GM12878 (cell line): ENCODE results near the gene ZNF385D. TPM values are rescaled to one million over a fixed set of nuclear protein-coding genes. Genes with fewer than 3 reads are reported as not detected.

Experiments
- ATAC-seq: fragments of 200-7000 bp; cut with Tn5 transposase; 3 replicates; pipeline ENCODE4 v1.9.1; 2020; ENCODE audit warnings: mild to moderate bottlenecking, moderate library complexity
- BruUV-seq: library from RNA; stranded (reverse); fragments of 400-500 nt; replicated peaks from 2 replicates; lab custom pipeline; 2021; lab: Mats Ljungman, UMichigan
- CTCF ChIA-PET: fragments of 300-600 bp; sonication (Branson Sonifier 250); formaldehyde crosslinking; extraction: SDS; loops from one replicate; lab custom pipeline; 2021; ENCODE audit warnings: inconsistent platforms; lab: Yijun Ruan, JAX
- POLR2A ChIA-PET: fragments of 350-600 bp; formaldehyde crosslinking; extraction: SDS; loops from one replicate; lab custom pipeline; 2021; ENCODE audit warnings: inconsistent platforms; lab: Charles Lee
- RAD21 ChIA-PET: fragments of 300-600 bp; sonication (Branson Sonifier 250); formaldehyde crosslinking; loops from one replicate; lab custom pipeline; 2023; ENCODE audit warnings: antibody characterized with exemption; ENCODE audit not compliant: unreplicated experiment; lab: Charles Lee
- SMC1A ChIA-PET: fragments of 300-600 bp; sonication (Branson Sonifier 250); formaldehyde crosslinking; loops from one replicate; lab custom pipeline; 2023; ENCODE audit not compliant: unreplicated experiment, uncharacterized antibody; lab: Charles Lee
- DNase-seq: peaks from one replicate; pipeline ENCODE4 v3.0.0-alpha.2; 2011; ENCODE audit warnings: low read depth, low spot score
- FAIRE-seq: peaks from 3 replicates; lab custom pipeline; 2011; peaks lifted over from hg19 to GRCh38; lab: Jason Lieb, UNC
- H2AFZ ChIP-seq: 2 replicates; pipeline ENCODE4 v1.6.0; 2011; ENCODE audit warnings: low read depth, low read length, control low read depth; ENCODE audit not compliant: control insufficient read depth
- H3K27ac ChIP-seq: 2 replicates; pipeline ENCODE4 v1.5.1; 2011; ENCODE audit warnings: control low read depth; ENCODE audit not compliant: control insufficient read depth, insufficient read depth
- H3K27me3 ChIP-seq, 2 experiments: replicated peaks in 1 of 2; 2 replicates each; pipeline versions ENCODE4 v1.6.0 to v1.6.1; 2011; ENCODE audit warnings: low read length in 1 of 2; ENCODE audit not compliant: control insufficient read depth in 2 of 2, insufficient read depth in 2 of 2
- H3K36me3 ChIP-seq, 2 experiments: 2 replicates each; pipeline ENCODE4 v1.5.1; 2011; ENCODE audit warnings: low read length in 1 of 2; ENCODE audit not compliant: control insufficient read depth in 2 of 2, insufficient read depth in 2 of 2
- H3K4me1 ChIP-seq: 2 replicates; pipeline ENCODE4 v1.6.1; 2011; ENCODE audit warnings: mild to moderate bottlenecking, low read length, moderate library complexity, mixed read lengths; ENCODE audit not compliant: control insufficient read depth, insufficient read depth
- H3K4me2 ChIP-seq: 2 replicates; pipeline ENCODE4 v1.6.0; 2011; ENCODE audit warnings: control low read depth; ENCODE audit not compliant: control insufficient read depth, insufficient read depth
- H3K4me3 ChIP-seq: fragments of 200-600 bp; sonication (generic); 2 replicates; pipeline ENCODE4 v1.5.1; 2016
- H3K79me2 ChIP-seq: 2 replicates; pipeline ENCODE4 v1.6.0; 2011; ENCODE audit warnings: low read length; ENCODE audit not compliant: control insufficient read depth, insufficient read depth
- H3K9ac ChIP-seq: 2 replicates; pipeline ENCODE4 v1.8.0; 2011; ENCODE audit warnings: low read length, control low read depth, mixed read lengths; ENCODE audit not compliant: control insufficient read depth, insufficient read depth
- H3K9me3 ChIP-seq: replicated peaks from 3 replicates; pipeline ENCODE4 v1.5.1; 2011; ENCODE audit warnings: mild to moderate bottlenecking, low read length; ENCODE audit not compliant: control insufficient read depth, insufficient read depth
- H4K20me1 ChIP-seq: 2 replicates; pipeline ENCODE4 v1.6.0; 2011; ENCODE audit not compliant: control insufficient read depth, insufficient read depth
- CBX5 ChIP-seq: sonication (generic); IDR thresholded peaks from 2 replicates; pipeline ENCODE4 v1.6.1; 2016; ENCODE audit warnings: low read depth, moderate library complexity, mild to moderate bottlenecking, inconsistent platforms
- SP1 ChIP-seq: IDR thresholded peaks from one replicate; pipeline ENCODE4 v1.6.1; 2011; ENCODE audit warnings: low read depth, low read length
- ZNF274 ChIP-seq: IDR thresholded peaks from one replicate; pipeline ENCODE4 v1.8.0; 2011; ENCODE audit not compliant: insufficient read length, insufficient read depth
- WGBS: methylation state at CpG from one replicate; pipeline ENCODE4 v1.1.6; 2016; ENCODE audit warnings: low lambda C conversion rate; ENCODE audit not compliant: insufficient replicate concordance, insufficient coverage; ENCODE audit errors: missing lambda C conversion rate; 5-methylcytosine and 5-hydroxymethylcytosine counted together
- in situ Hi-C: fragments of 300-500 bp; cut with MboI; formaldehyde crosslinking; loops from 9 replicates; pipeline ENCODE4 v1.14.3; 2018; ENCODE audit warnings: mixed read lengths
- intact Hi-C: fragments of 100-400 bp; cut with micrococcal nuclease; formaldehyde crosslinking; loops from one replicate; pipeline ENCODE4 v1.14.2; 2022; ENCODE audit not compliant: unreplicated experiment
- polyA plus RNA-seq, 11 experiments: library from polyadenylated mRNA; depleted of rRNA in 4 of 11; unstranded in 6 of 11; stranded (reverse) in 5 of 11; fragments of >200 nt; fragmentation: Nextera tagmentation in 4 of 11; fragmentation: Illumina TruSeq in 1 of 11; extraction: Ambion mirVana in 4 of 11; extraction: Trizol in 1 of 11; gene quantifications; 1 replicate in 1 of 11; 2 replicates in 10 of 11; pipeline versions ENCODE4 v1.2.1 to v1.2.3, GENCODE V29; 2011 to 2016; ENCODE audit warnings: inconsistent platforms in 2 of 11, missing spikeins in 2 of 11, low read depth in 1 of 11
- total RNA-seq, 4 experiments: library from RNA; depleted of rRNA in 3 of 4; stranded (reverse); fragments of >200 nt in 3 of 4; fragmentation: Illumina TruSeq in 1 of 4; extraction: Trizol in 1 of 4; gene quantifications; 2 replicates each; pipeline versions ENCODE4 v1.2.1 to v1.2.3, GENCODE V29; 2013 to 2021
- TF ChIP-seq, protein P1 (sequence below): IDR thresholded peaks from 2 replicates; pipeline ENCODE4 v1.6.1; 2012; ENCODE audit warnings: low read depth, low read length, improper control_type of control experiment
- TF ChIP-seq, protein P2 (sequence below): IDR thresholded peaks from 2 replicates; pipeline ENCODE4 v1.6.1; 2011; ENCODE audit warnings: low read depth, mild to moderate bottlenecking, low read length, moderate library complexity, borderline replicate concordance; ENCODE audit errors: extremely low read depth

Gene ZNF385D
- total and polyA plus RNA-seq, 10 of the 15 experiments (the other 5 are each of a cell fraction or from before 2014, with no cell fraction given): 0.01 to 0.62 (median 0.18) TPM; not detected in 5

DNA sequence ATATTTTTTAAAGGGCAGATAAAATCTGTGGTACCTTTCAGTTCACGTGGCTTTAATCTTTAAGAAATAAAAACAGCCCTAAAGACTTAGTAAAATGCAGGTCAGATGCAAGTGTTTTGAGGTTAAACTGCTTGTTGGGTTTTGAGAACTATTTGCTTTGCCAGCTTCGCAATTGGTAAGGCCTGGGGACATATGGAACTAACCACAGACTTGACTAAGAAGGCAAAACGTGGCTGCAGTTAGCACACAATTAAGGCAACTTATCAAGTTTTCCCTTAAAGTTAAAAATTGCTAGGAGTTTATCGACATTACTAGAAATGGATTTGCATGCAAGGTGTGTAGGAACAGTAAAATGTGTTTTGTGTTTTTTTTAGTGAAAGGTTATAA, 206.9 kb downstream of the ZNF385D start:
- 1% methylated on average over 4 of the region's 4 CpGs for WGBS
- Histone ChIP-seq H3K36me3 (no peaks in the 10 kb centered on the region), H3K27me3 (no peaks in the 10 kb centered on the region)
- POLR2A ChIA-PET: no interaction called here
- TF ChIP-seq, protein P1, sequence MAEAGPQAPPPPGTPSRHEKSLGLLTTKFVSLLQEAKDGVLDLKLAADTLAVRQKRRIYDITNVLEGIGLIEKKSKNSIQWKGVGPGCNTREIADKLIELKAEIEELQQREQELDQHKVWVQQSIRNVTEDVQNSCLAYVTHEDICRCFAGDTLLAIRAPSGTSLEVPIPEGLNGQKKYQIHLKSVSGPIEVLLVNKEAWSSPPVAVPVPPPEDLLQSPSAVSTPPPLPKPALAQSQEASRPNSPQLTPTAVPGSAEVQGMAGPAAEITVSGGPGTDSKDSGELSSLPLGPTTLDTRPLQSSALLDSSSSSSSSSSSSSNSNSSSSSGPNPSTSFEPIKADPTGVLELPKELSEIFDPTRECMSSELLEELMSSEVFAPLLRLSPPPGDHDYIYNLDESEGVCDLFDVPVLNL: no peak
- TF ChIP-seq, protein P2, sequence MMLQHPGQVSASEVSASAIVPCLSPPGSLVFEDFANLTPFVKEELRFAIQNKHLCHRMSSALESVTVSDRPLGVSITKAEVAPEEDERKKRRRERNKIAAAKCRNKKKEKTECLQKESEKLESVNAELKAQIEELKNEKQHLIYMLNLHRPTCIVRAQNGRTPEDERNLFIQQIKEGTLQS: no peak
- TF ChIP-seq SP1: no peak
- no peak for TF ChIP-seq CBX5
- no peak for TF ChIP-seq ZNF274
- TF ChIP-seq, all 136 proteins: peak for 0
- H3K9ac ChIP-seq: no peak overlapping the region
- H3K4me2 ChIP-seq: no peak overlapping the region
- RAD21 ChIA-PET: no interaction called here
- H3K4me1 ChIP-seq: no peaks in the 10 kb centered on the region
- no peak overlapping the region for H3K4me3 ChIP-seq
- SMC1A ChIA-PET: no interaction called here
- ATAC-seq: no peak
- H2AFZ ChIP-seq: no peak overlapping the region
- FAIRE-seq: no peak
- H3K79me2 ChIP-seq: no peaks in the 10 kb centered on the region
- in situ Hi-C loops: no loop called here
- CTCF ChIA-PET: interaction anchor here (0.7 kb wide), 1 partner anchor 295 kb away, joined by 3 read pairs; no protein-coding TSS in a partner anchor
- H4K20me1 ChIP-seq: no peaks in the 10 kb centered on the region
- no TSS peak for BruUV-seq
- H3K9me3 ChIP-seq: no peaks in the 10 kb centered on the region
- no peak for DNase-seq
- intact Hi-C loops: no loop called here
- H3K27ac ChIP-seq: no peak overlapping the region
